Activated T-helper 1 cell treated with anti-CD3 and anti-CD28 coated beads, Interleukin-12 subunit alpha, Interleukin-12 subunit beta, Interleukin-2, Interleukin-4 antibody, amounts not matched to agents 30 ng/mL and 10 ng/mL and 1 ng/mL, durations not matched to agents 14 hours and 24 hours and 36 hours (primary cell): ENCODE data around the gene BANF2. TPM values are rescaled to one million over a fixed set of nuclear protein-coding genes. Genes with fewer than 3 reads are reported as not detected.

Source experiments
- DNase-seq: peaks from one replicate; pipeline ENCODE4 v3.0.0; 2021; ENCODE audit warnings: low spot score
- H3K27ac Mint-ChIP-seq: one replicate; pipeline ENCODE4 v1.8.0; 2021; ENCODE audit warnings: mild to moderate bottlenecking, mixed read lengths
- H3K27me3 Mint-ChIP-seq: one replicate; pipeline ENCODE4 v1.8.0; 2022; ENCODE audit warnings: mild to moderate bottlenecking, moderate library complexity, mixed read lengths; ENCODE audit not compliant: insufficient read depth
- H3K36me3 Mint-ChIP-seq: one replicate; pipeline ENCODE4 v1.8.0; 2021; ENCODE audit warnings: low read depth, mixed read lengths
- H3K4me1 Mint-ChIP-seq: one replicate; pipeline ENCODE4 v1.8.0; 2021; ENCODE audit warnings: low read depth, mixed read lengths
- H3K4me3 Mint-ChIP-seq: one replicate; pipeline ENCODE4 v1.8.0; 2021; ENCODE audit warnings: mild to moderate bottlenecking, moderate library complexity, mixed read lengths
- H3K9me3 Mint-ChIP-seq: one replicate; pipeline ENCODE4 v1.8.0; 2021; ENCODE audit warnings: mixed read lengths
- intact Hi-C: fragments of 100-400 bp; cut with micrococcal nuclease; formaldehyde crosslinking; loops from one replicate; pipeline ENCODE4 v1.15.1; 2024
- total RNA-seq: library from RNA; stranded (reverse); gene quantifications from 2 replicates; pipeline ENCODE4 v1.2.3, GENCODE V29; 2022

BANF2 gene
- total RNA-seq, 1 donor from 2014 or later: not detected

- no peak overlapping the region for H3K27ac Mint-ChIP-seq
- H3K36me3 Mint-ChIP-seq: no peaks in the 10 kb centered on the region
These were observed 9.9 kb downstream of the BANF2 start for GRCh38 chr20:17709361-17710293.

DNA sequence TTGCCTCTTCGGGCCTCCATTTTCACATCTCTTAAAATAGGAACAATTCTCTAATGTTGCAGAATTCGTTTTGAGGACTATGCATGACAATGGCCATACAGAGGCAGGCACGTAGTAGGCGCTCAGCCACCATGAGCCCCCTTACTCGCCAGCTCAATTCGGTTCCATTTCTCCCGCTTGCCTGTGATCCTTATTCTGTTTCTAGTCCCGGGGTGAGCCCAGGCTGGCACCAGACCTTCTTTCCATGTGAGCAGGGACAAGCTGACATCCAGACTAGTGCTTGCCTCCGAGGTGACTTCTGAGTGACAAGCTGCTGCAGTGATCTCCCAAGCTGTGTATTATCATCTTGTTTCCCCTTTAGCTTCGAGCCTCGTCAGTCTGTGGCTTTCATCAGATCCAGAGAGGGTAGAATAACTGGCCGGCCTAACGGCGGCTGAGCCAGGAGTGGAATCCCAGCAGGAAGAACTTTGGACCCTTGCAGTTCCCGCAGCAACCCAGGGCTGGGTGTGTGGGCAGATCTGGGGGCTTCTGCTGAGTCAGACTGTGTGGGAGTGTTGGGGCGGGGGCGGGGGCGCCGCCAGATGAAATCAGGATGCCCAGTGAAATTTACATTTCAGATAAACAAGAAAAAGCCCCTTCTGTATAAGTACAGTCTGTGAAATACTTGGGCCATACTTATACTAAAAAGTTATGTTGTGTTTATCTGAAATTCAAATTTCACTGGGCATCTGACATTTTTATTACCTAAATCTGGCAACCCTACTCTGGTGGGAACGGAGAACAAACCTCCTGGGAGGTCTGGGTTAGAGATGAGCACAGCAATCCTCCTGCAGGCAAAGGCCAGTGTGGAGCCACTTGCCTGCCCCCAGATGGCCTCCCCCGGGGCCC lies 10.9 kb downstream of the BANF2 start:
- Mint-ChIP-seq H3K27ac (no peak overlapping the region), H3K36me3 (no peaks in the 10 kb centered on the region), H3K9me3 (no peaks in the 10 kb centered on the region), H3K4me1 (no peaks in the 10 kb centered on the region), H3K27me3 (peaks cover 9% of the 10 kb centered on the region), H3K4me3 (no peak overlapping the region)
- DNase-seq: no peak
- intact Hi-C loops: no loop called here

More at GRCh38 chr20:17709361-17710293, 9.9 kb downstream of the BANF2 start:
- Mint-ChIP-seq H3K9me3 (no peaks in the 10 kb centered on the region), H3K4me3 (no peak overlapping the region), H3K27me3 (peaks cover 9% of the 10 kb centered on the region), H3K4me1 (no peaks in the 10 kb centered on the region)
- intact Hi-C loops: no loop called here
- no peak for DNase-seq

DNA sequence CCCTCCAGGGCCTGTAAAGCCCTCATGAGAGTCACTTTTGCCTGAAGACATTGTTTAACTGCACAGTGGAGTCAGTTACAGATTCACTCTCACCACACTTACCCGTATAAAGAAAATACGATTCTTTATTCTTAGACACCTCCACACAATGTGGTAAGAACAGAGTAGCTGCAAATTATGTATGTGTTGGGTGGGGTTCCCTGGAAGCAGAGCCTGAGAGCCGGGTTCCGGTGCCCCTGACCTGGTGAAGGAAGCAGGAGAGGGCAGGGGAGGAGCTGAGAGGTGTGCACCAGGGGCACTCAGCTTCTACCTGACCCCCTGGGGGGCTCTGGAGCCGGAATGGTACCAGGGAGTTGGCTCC lies 11.5 kb downstream of the BANF2 start:
- Mint-ChIP-seq H3K4me3 (no peak overlapping the region), H3K27ac (no peak overlapping the region), H3K27me3 (peaks cover 11% of the 10 kb centered on the region), H3K4me1 (no peaks in the 10 kb centered on the region), H3K9me3 (no peaks in the 10 kb centered on the region), H3K36me3 (no peaks in the 10 kb centered on the region)
- DNase-seq: no peak
- intact Hi-C loops: no loop called here

DNA sequence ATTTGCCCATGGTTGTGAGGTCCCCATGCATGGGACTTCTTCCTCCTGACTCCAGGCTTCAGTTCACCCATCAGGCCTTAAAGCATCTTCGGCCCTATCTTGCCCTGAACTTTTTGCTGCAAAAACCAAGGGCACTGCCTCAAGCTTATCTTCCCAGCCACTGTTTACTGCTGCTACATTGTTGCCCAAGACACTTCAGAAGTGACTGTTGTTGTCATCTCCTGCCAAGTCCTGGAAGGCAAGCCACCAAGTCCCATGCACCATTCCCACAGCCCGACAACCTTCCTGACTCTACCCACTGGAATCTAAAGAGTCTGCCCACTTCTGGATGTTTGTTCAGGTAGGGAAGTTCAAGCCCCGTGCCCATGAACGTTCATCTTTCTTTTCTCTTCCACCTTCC lies 12.4 kb downstream of the BANF2 start:
- DNase-seq: no peak
- Mint-ChIP-seq H3K36me3 (no peaks in the 10 kb centered on the region), H3K27ac (no peak overlapping the region), H3K4me1 (no peaks in the 10 kb centered on the region), H3K27me3 (peaks cover 11% of the 10 kb centered on the region), H3K4me3 (no peak overlapping the region), H3K9me3 (no peaks in the 10 kb centered on the region)
- intact Hi-C loops: no loop called here

DNA sequence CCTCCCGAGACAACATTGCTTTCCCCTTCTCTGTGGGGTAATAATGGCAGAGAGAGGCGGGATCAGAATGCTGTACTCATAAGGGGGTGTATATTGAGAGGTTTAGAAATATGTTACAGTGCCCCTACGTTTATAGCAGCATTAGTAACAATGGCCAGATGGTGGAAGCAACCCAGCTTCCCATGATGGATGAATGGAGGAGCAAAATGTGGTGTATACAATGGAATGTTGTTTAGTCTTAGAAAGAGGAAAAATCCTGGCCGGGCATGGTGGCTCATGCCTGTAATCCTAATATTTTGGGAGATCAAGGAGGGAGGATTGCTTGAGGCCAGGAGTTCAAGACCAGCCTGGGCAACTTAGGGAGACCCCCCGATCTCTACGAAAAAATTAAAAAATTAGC lies 12.9 kb downstream of the BANF2 start:
- no peak for DNase-seq
- Mint-ChIP-seq H3K9me3 (no peaks in the 10 kb centered on the region), H3K4me1 (no peaks in the 10 kb centered on the region), H3K27ac (no peak overlapping the region), H3K4me3 (no peak overlapping the region), H3K27me3 (peaks cover 11% of the 10 kb centered on the region), H3K36me3 (no peaks in the 10 kb centered on the region)
- intact Hi-C loops: no loop called here

DNA sequence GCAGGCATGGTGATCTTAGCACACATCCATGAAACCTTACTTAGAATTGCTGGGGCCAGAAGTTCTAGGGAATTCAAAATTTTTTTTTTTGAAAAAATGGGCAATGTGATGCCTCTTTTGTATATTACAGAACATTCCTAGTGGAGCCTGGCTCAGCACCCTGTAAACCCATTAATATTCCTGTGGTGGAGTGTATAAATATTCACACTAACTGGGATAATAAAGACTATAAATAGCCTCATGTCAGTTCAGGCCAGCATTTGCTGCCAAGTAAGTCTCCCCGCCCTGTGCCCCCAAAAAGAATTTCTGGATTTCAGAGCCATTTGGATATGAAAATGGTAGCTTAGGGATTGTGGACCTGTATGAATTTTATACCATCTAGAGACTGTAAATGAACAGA lies 14.8 kb downstream of the BANF2 start:
- Mint-ChIP-seq H3K27ac (no peak overlapping the region), H3K4me1 (no peaks in the 10 kb centered on the region), H3K36me3 (no peaks in the 10 kb centered on the region), H3K27me3 (peaks cover 11% of the 10 kb centered on the region), H3K9me3 (no peaks in the 10 kb centered on the region), H3K4me3 (no peak overlapping the region)
- intact Hi-C loops: no loop called here
- no peak for DNase-seq

GRCh38 chr20:17715075-17715474 lies 15.3 kb downstream of the BANF2 start:
- no peaks in the 10 kb centered on the region for H3K9me3 Mint-ChIP-seq
- H3K27me3 Mint-ChIP-seq: peaks cover 11% of the 10 kb centered on the region
- DNase-seq: no peak
- intact Hi-C loops: no loop called here
- H3K36me3 Mint-ChIP-seq: no peaks in the 10 kb centered on the region
- no peak overlapping the region for H3K4me3 Mint-ChIP-seq
- H3K27ac Mint-ChIP-seq: no peak overlapping the region
- no peaks in the 10 kb centered on the region for H3K4me1 Mint-ChIP-seq

GRCh38 chr20:17716331-17716730 lies 16.6 kb downstream of the BANF2 start:
- H3K4me3 Mint-ChIP-seq: no peak overlapping the region
- H3K9me3 Mint-ChIP-seq: no peaks in the 10 kb centered on the region
- no peaks in the 10 kb centered on the region for H3K4me1 Mint-ChIP-seq
- no peak overlapping the region for H3K27ac Mint-ChIP-seq
- intact Hi-C loops: no loop called here
- no peak for DNase-seq
- no peaks in the 10 kb centered on the region for H3K36me3 Mint-ChIP-seq
- peaks cover 11% of the 10 kb centered on the region for H3K27me3 Mint-ChIP-seq

- H3K4me1 Mint-ChIP-seq: no peaks in the 10 kb centered on the region
- intact Hi-C loops: no loop called here
- H3K4me3 Mint-ChIP-seq: no peak overlapping the region
- no peak for DNase-seq
- no peak overlapping the region for H3K27ac Mint-ChIP-seq
- H3K36me3 Mint-ChIP-seq: no peaks in the 10 kb centered on the region
- no peaks in the 10 kb centered on the region for H3K9me3 Mint-ChIP-seq
- peaks cover 1% of the 10 kb centered on the region for H3K27me3 Mint-ChIP-seq
These were observed 21.0 kb downstream of the BANF2 start for GRCh38 chr20:17720755-17721154.

- no peaks in the 10 kb centered on the region for H3K4me1 Mint-ChIP-seq
- no peak overlapping the region for H3K4me3 Mint-ChIP-seq
- H3K36me3 Mint-ChIP-seq: no peaks in the 10 kb centered on the region
- no peak for DNase-seq
- no peaks in the 10 kb centered on the region for H3K27me3 Mint-ChIP-seq
- H3K27ac Mint-ChIP-seq: no peak overlapping the region
- intact Hi-C loops: no loop called here
- no peaks in the 10 kb centered on the region for H3K9me3 Mint-ChIP-seq
These were observed 22.2 kb downstream of the BANF2 start for GRCh38 chr20:17721802-17722486.

GRCh38 chr20:17722493-17723300 lies 22.9 kb downstream of the BANF2 start:
- intact Hi-C loops: no loop called here
- no peak overlapping the region for H3K4me3 Mint-ChIP-seq

DNA sequence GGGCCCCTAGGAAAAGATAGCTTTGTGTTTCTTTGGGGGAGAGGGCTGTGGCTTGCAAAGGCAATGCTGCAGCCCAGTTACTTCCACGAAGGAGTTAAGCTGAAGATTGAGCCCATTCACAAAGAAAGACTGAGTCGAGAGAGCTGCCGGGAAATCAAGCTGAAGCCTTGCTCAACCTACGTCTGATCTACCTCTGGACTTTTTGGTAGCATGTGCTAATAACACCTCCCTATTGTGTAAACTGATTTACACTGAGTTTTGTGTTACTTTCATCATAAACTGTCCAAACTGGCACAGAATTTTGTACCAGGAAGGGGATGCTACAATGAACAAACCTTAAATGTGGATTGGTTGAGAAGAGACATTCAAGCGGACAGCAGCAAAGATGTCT lies 23.5 kb downstream of the BANF2 start:
- no peak overlapping the region for H3K4me3 Mint-ChIP-seq
- intact Hi-C loops: no loop called here
- H3K36me3 Mint-ChIP-seq: no peaks in the 10 kb centered on the region
- no peak overlapping the region for H3K27ac Mint-ChIP-seq
- no peak for DNase-seq
- H3K4me1 Mint-ChIP-seq: no peaks in the 10 kb centered on the region
- no peaks in the 10 kb centered on the region for H3K27me3 Mint-ChIP-seq
- no peaks in the 10 kb centered on the region for H3K9me3 Mint-ChIP-seq

More at GRCh38 chr20:17722493-17723300, 22.9 kb downstream of the BANF2 start:
- no peak overlapping the region for H3K27ac Mint-ChIP-seq
- no peaks in the 10 kb centered on the region for H3K9me3 Mint-ChIP-seq
- H3K27me3 Mint-ChIP-seq: no peaks in the 10 kb centered on the region
- H3K4me1 Mint-ChIP-seq: no peaks in the 10 kb centered on the region
- DNase-seq: no peak
- H3K36me3 Mint-ChIP-seq: no peaks in the 10 kb centered on the region
